Esophagus muscularis mucosa (tissue), 4 donors: ENCODE measurements around the gene PLOD1.

Experiments
- CTCF ChIP-seq, 3 experiments: fragments of 200-600 bp in 2 of 3; fragments of 450-650 bp in 1 of 3; sonication (generic) in 2 of 3; IDR thresholded peaks; one replicate each; pipeline ENCODE4 v1.5.1; 2017 to 2019; ENCODE audit warnings: antibody characterized with exemption in 3 of 3, mild to moderate bottlenecking in 2 of 3, moderate library complexity in 1 of 3
- EP300 ChIP-seq: sonication (generic); formaldehyde crosslinking; IDR thresholded peaks from one replicate; pipeline ENCODE4 v1.6.1; 2017; ENCODE audit warnings: antibody characterized with exemption
- POLR2A ChIP-seq: fragments of 450-650 bp; IDR thresholded peaks from one replicate; pipeline ENCODE4 v1.6.1; 2017; ENCODE audit warnings: antibody characterized with exemption, moderate library complexity, mild to moderate bottlenecking, low read depth
- POLR2AphosphoS5 ChIP-seq, 2 donors: sonication (generic); formaldehyde crosslinking; IDR thresholded peaks; one replicate each; pipeline ENCODE4 v1.6.1; 2017; ENCODE audit warnings: antibody characterized with exemption in 2 of 2

- TF ChIP-seq POLR2A (no peak), POLR2AphosphoS5 (IDR thresholded peaks at IDR 0.05) (no peak), CTCF (IDR thresholded peaks at IDR 0.05) (no peak), EP300 (no peak)
These were observed 44.7 kb downstream of the PLOD1 start for GRCh38 chr1:11979028-11979850.
